ENCODE results near the gene CDHR1. TPM values are rescaled to one million over a fixed set of nuclear protein-coding genes. Genes with fewer than 3 reads are reported as not detected.

CDHR1 gene
- total RNA-seq, 1 donor from 2014 or later: 0.65 TPM

Other genes with a start within 250 kb of the CDHR1 start
- gene GHITM, start 55.0 kb upstream of the CDHR1 start, total RNA-seq: 383 TPM
- gene GPR15LG, start 20.7 kb upstream of the CDHR1 start, total RNA-seq: not detected
- gene LRIT2, start 31.0 kb downstream of the CDHR1 start, total RNA-seq: not detected
- not detected for gene LRIT1, start 47.0 kb downstream of the CDHR1 start, total RNA-seq
- 1.9 TPM for gene RGR, start 50.5 kb downstream of the CDHR1 start, total RNA-seq
- gene CCSER2, start 134.1 kb downstream of the CDHR1 start, total RNA-seq: 163 TPM